NB4 (cell line): ENCODE data around the gene TBC1D10B.

Experiments used
- POLR2A ChIP-seq: IDR thresholded peaks from 2 replicates; pipeline ENCODE4 v1.6.1; 2011; ENCODE audit warnings: mild to moderate bottlenecking; ENCODE audit not compliant: insufficient read length; ENCODE audit errors: extremely low read depth
- TF ChIP-seq, protein P1 (sequence below): IDR thresholded peaks from one replicate; pipeline ENCODE4 v1.5.1; 2012; ENCODE audit warnings: low read depth, low read length
- TF ChIP-seq, protein P2 (sequence below): IDR thresholded peaks from 2 replicates; pipeline ENCODE4 v1.6.1; 2011; ENCODE audit warnings: low read depth, low read length

DNA sequence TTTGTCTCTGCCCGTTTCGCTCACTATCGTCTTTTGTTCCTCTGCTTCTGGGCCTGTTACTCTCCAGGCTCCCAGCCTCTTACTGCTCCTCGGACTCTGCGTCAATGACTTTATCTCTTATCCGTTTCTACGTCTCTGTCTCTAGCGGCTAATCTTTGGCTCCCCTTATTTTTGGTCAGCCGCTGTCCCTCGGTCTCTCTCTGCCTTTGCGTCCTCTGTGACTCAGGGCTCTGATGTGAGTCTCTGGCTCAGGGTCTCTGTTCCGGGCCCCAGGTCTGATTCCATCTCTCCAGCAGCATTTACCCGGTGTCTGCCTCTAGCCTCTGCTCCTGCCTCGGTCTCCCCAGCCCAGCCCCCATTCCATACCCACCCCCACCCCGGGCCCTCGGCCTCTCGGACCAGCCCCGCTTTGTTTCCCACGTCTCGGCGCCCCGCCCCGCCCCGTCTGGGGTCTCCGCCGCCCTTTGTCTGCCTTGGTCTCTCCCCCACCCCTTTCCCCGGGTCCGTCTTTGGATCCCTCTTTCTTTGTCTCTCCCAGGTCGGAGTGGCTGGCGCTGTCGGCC, 24.4 kb upstream of the TBC1D10B start:
- no peak for TF ChIP-seq POLR2A
- TF ChIP-seq, protein P1, sequence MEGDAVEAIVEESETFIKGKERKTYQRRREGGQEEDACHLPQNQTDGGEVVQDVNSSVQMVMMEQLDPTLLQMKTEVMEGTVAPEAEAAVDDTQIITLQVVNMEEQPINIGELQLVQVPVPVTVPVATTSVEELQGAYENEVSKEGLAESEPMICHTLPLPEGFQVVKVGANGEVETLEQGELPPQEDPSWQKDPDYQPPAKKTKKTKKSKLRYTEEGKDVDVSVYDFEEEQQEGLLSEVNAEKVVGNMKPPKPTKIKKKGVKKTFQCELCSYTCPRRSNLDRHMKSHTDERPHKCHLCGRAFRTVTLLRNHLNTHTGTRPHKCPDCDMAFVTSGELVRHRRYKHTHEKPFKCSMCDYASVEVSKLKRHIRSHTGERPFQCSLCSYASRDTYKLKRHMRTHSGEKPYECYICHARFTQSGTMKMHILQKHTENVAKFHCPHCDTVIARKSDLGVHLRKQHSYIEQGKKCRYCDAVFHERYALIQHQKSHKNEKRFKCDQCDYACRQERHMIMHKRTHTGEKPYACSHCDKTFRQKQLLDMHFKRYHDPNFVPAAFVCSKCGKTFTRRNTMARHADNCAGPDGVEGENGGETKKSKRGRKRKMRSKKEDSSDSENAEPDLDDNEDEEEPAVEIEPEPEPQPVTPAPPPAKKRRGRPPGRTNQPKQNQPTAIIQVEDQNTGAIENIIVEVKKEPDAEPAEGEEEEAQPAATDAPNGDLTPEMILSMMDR = no peak
- TF ChIP-seq, protein P2, sequence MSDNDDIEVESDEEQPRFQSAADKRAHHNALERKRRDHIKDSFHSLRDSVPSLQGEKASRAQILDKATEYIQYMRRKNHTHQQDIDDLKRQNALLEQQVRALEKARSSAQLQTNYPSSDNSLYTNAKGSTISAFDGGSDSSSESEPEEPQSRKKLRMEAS = no peak
